ENCODE measurements around the gene GTPBP1.
A peak's percentile ranks its signal among the peaks of the same experiment; 100 is the strongest.

The GTPBP1 gene

GRCh38 chr22:38761202-38762162 lies 55.7 kb downstream of the GTPBP1 start:
- ATAC-seq: no peak

- ATAC-seq: no peak
Measured at GRCh38 chr22:38762551-38762983, 56.8 kb downstream of the GTPBP1 start.

- peak in 1 of 2 donors; percentile 60 for ATAC-seq
Measured at GRCh38 chr22:38766076-38766777, 60.5 kb downstream of the GTPBP1 start.

GRCh38 chr22:38767313-38767712 lies 61.6 kb downstream of the GTPBP1 start:
- no peak for ATAC-seq

GRCh38 chr22:38768036-38768435 lies 62.3 kb downstream of the GTPBP1 start:
- ATAC-seq: no peak

GRCh38 chr22:38770257-38770949 lies 64.7 kb downstream of the GTPBP1 start:
- ATAC-seq: no peak

- ATAC-seq: no peak
Measured at GRCh38 chr22:38772623-38772873, 66.8 kb downstream of the GTPBP1 start.

- no peak for ATAC-seq
Measured at GRCh38 chr22:38773363-38773946, 67.7 kb downstream of the GTPBP1 start.

- no peak for ATAC-seq
Measured at GRCh38 chr22:38774496-38775166, 68.9 kb downstream of the GTPBP1 start.

GRCh38 chr22:38775656-38776055 lies 69.9 kb downstream of the GTPBP1 start:
- ATAC-seq: no peak

- no peak for ATAC-seq
Measured at GRCh38 chr22:38776086-38776485, 70.3 kb downstream of the GTPBP1 start.

- no peak for ATAC-seq
Measured at GRCh38 chr22:38777087-38777671, 71.4 kb downstream of the GTPBP1 start.

GRCh38 chr22:38781033-38781432 lies 75.3 kb downstream of the GTPBP1 start:
- ATAC-seq: no peak

GRCh38 chr22:38782402-38783094 lies 76.8 kb downstream of the GTPBP1 start:
- ATAC-seq: no peak
